ENCODE data around the gene MRPL11. TPM values are rescaled to one million over a fixed set of nuclear protein-coding genes. Genes with fewer than 3 reads are reported as not detected.

MRPL11 gene
- total RNA-seq, 1 donor from 2014 or later: 54.8 TPM

DNA sequence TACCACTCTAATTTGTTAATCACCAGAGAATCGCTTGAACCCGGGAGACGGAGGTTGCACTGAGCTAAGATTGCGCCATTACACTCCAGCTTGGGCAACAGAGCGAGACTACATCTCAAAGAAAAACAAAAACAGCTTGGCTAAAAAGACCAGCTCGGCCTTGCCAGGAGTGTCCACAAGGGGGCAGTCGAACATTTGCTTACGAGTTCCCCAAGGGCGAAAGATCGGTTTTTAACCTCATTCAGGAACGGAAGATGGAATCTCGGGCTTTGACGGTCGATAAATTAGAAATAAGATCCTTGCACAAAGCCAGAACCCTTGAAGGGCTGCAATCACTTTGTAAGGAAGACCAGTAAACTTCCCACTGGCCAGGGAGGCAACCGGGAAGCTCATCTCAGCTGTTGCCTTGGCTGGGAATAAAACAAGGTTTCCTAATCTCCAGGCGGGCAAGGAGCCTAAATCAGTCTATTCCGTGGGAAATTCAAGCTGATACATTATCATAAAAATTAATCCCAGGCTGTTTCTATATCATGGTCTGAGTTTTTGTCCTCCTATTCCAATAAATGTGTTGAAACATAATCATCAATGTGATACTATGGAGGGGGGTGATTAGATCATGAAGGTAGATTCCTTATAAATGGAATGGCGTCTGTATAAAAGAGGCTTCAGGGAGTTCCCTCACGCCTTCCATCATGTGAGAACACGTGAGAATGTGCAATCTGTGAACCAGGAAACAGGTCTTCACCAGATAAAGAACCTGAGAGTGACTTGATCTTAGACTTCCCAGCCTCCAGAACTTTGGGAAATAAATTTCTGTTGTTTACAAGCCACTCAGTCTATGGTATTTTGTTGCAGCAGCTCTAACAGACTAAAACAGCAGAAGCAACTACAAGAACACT, 52.2 kb downstream of the MRPL11 start:
- TF ChIP-seq, protein P1, sequence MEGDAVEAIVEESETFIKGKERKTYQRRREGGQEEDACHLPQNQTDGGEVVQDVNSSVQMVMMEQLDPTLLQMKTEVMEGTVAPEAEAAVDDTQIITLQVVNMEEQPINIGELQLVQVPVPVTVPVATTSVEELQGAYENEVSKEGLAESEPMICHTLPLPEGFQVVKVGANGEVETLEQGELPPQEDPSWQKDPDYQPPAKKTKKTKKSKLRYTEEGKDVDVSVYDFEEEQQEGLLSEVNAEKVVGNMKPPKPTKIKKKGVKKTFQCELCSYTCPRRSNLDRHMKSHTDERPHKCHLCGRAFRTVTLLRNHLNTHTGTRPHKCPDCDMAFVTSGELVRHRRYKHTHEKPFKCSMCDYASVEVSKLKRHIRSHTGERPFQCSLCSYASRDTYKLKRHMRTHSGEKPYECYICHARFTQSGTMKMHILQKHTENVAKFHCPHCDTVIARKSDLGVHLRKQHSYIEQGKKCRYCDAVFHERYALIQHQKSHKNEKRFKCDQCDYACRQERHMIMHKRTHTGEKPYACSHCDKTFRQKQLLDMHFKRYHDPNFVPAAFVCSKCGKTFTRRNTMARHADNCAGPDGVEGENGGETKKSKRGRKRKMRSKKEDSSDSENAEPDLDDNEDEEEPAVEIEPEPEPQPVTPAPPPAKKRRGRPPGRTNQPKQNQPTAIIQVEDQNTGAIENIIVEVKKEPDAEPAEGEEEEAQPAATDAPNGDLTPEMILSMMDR (IDR thresholded peaks at IDR 0.05; ENCODE audit: insufficient read depth, low read length, poor library complexity, severe bottlenecking): peak; percentile 95

More for the DNA sequence above, 52.2 kb downstream of the MRPL11 start:
- peak; percentile 61 for DNase-seq (ENCODE audit: low read depth)
- H3K36me3 ChIP-seq (ENCODE audit: control insufficient read depth, insufficient read depth, low read length): no peaks in the 10 kb centered on the region
- H3K4me3 ChIP-seq (ENCODE audit: low read depth, low read length): no peak overlapping the region
- H3K27me3 ChIP-seq (ENCODE audit: control insufficient read depth, insufficient read depth, low read length): no peaks in the 10 kb centered on the region

Other genes with a start within 250 kb of the MRPL11 start
- 40.7 and 44.1 TPM in 2 replicates for gene KLC2, start 181.1 kb downstream of the MRPL11 start, total RNA-seq
- gene RAB1B, start 170.2 kb downstream of the MRPL11 start, total RNA-seq: 108 and 125 TPM in 2 replicates
- 0.04 and 0.21 TPM in 2 replicates for gene CNIH2, start 160.7 kb downstream of the MRPL11 start, total RNA-seq
- gene YIF1A, start 149.7 kb downstream of the MRPL11 start, total RNA-seq: 104 and 119 TPM in 2 replicates
- gene TMEM151A, start 147.0 kb downstream of the MRPL11 start, total RNA-seq: 0.08 TPM in 1 of 2 replicates, not detected in the other
- gene CD248, start 121.8 kb downstream of the MRPL11 start, total RNA-seq: 0.07 and 0.17 TPM in 2 replicates
- gene RIN1, start 102.4 kb downstream of the MRPL11 start, total RNA-seq: 3.1 and 3.8 TPM in 2 replicates
- 84.9 and 86.5 TPM in 2 replicates for gene BRMS1, start 93.7 kb downstream of the MRPL11 start, total RNA-seq
- gene B4GAT1, start 91.2 kb downstream of the MRPL11 start, total RNA-seq: 20.3 and 20.4 TPM in 2 replicates
- gene SLC29A2, start 67.1 kb downstream of the MRPL11 start, total RNA-seq: 5.5 and 7.7 TPM in 2 replicates
- gene NPAS4, start 17.8 kb downstream of the MRPL11 start, total RNA-seq: not detected in 2 replicates
- 2.3 and 5.0 TPM in 2 replicates for gene PELI3, start 28.1 kb upstream of the MRPL11 start, total RNA-seq
- 84.6 and 108 TPM in 2 replicates for gene DPP3, start 41.6 kb upstream of the MRPL11 start, total RNA-seq
- 31.7 and 39.6 TPM in 2 replicates for gene BBS1, start 71.8 kb upstream of the MRPL11 start, total RNA-seq
- gene ZDHHC24, start 107.2 kb upstream of the MRPL11 start, total RNA-seq: 22.0 and 22.4 TPM in 2 replicates
- gene ACTN3, start 108.1 kb upstream of the MRPL11 start, total RNA-seq: not detected in 2 replicates
- 21.0 and 25.1 TPM in 2 replicates for gene CTSF, start 129.8 kb upstream of the MRPL11 start, total RNA-seq
- gene CCDC87, start 154.2 kb upstream of the MRPL11 start, total RNA-seq: 0.58 and 0.75 TPM in 2 replicates
- 20.6 and 21.8 TPM in 2 replicates for gene CCS, start 154.3 kb upstream of the MRPL11 start, total RNA-seq
- gene RBM14, start 177.8 kb upstream of the MRPL11 start, total RNA-seq: 49.9 and 64.6 TPM in 2 replicates
- gene RBM4, start 199.9 kb upstream of the MRPL11 start, total RNA-seq: 168 and 174 TPM in 2 replicates
- 17.4 and 17.8 TPM in 2 replicates for gene RBM4B, start 239.0 kb upstream of the MRPL11 start, total RNA-seq